HFFc6 (cell line): ENCODE results near the gene SELENOV. TPM values are rescaled to one million over a fixed set of nuclear protein-coding genes. Genes with fewer than 3 reads are reported as not detected.

Source experiments
- DNase-seq: peaks from one replicate; pipeline ENCODE4 v3.0.0-alpha.2; 2018
- H3K27ac Mint-ChIP-seq: 2 replicates; pipeline ENCODE4 v1.8.0; 2020; ENCODE audit warnings: mild to moderate bottlenecking, mixed read lengths
- H3K27me3 Mint-ChIP-seq: 2 replicates; pipeline ENCODE4 v1.8.0; 2021; ENCODE audit warnings: mild to moderate bottlenecking, moderate library complexity, mixed read lengths; ENCODE audit not compliant: insufficient read depth
- H3K36me3 Mint-ChIP-seq: 2 replicates; pipeline ENCODE4 v1.8.0; 2021; ENCODE audit warnings: low read depth, mixed read lengths
- H3K4me1 Mint-ChIP-seq: 2 replicates; pipeline ENCODE4 v1.8.0; 2020; ENCODE audit warnings: low read depth, mixed read lengths
- H3K4me3 Mint-ChIP-seq: 2 replicates; pipeline ENCODE4 v1.8.0; 2020; ENCODE audit warnings: mild to moderate bottlenecking, moderate library complexity, mixed read lengths
- H3K9me3 Mint-ChIP-seq: 2 replicates; pipeline ENCODE4 v1.8.0; 2020; ENCODE audit warnings: mild to moderate bottlenecking, mixed read lengths
- CTCF ChIP-seq: fragments of 200-600 bp; sonication (generic); IDR thresholded peaks from 2 replicates; pipeline ENCODE4 v1.5.0; 2021; ENCODE audit warnings: antibody characterized with exemption, mild to moderate bottlenecking
- total RNA-seq, 6 experiments: library from RNA; stranded (reverse); fragmentation: NEBNext Ultra II Directional; extraction: Animal tissue kit (Norgen Biotek cat#: 25700); gene quantifications; 2 replicates in 1 of 6; 3 replicates in 5 of 6; pipeline ENCODE4 v1.2.3, GENCODE V29; 2021

Gene SELENOV
- total RNA-seq, 6 experiments from 2014 or later: not detected

- DNase-seq: no peak
Observed at GRCh38 chr19:39497701-39497995, 17.3 kb upstream of the SELENOV start.

GRCh38 chr19:39497996-39498797, 16.7 kb upstream of the SELENOV start:
- peak overlapping the region; percentile 77 for H3K4me3 Mint-ChIP-seq
- peak; percentile 65; the same call in 1 of the 2 replicates for TF ChIP-seq CTCF
- DNase-seq: peak; percentile 40
- H3K27ac Mint-ChIP-seq: peak overlapping the region; percentile 9; the same call in 1 of the 2 replicates
- no peaks in the 10 kb centered on the region for H3K9me3 Mint-ChIP-seq
- H3K27me3 Mint-ChIP-seq: peaks cover 36% of the 10 kb centered on the region
- H3K36me3 Mint-ChIP-seq: no peaks in the 10 kb centered on the region
- peaks cover 22% of the 10 kb centered on the region for H3K4me1 Mint-ChIP-seq

More at GRCh38 chr19:39497701-39497995, 17.3 kb upstream of the SELENOV start:
- Mint-ChIP-seq H3K27me3 (peaks cover 36% of the 10 kb centered on the region), H3K4me3 (peak overlapping the region; percentile 77; the same call in 1 of the 2 replicates), H3K27ac (no peak overlapping the region), H3K4me1 (peaks cover 28% of the 10 kb centered on the region), H3K9me3 (no peaks in the 10 kb centered on the region), H3K36me3 (peaks cover 4% of the 10 kb centered on the region; the same call in 1 of the 2 replicates)
- no peak; the same call in 1 of the 2 replicates for TF ChIP-seq CTCF

GRCh38 chr19:39498798-39499642, 15.9 kb upstream of the SELENOV start, which contains the start of gene DLL3:
TSS of gene DLL3 (plus strand) at chr19:39498947. CDS start at chr19:39498975, 28 bp downstream.
- Mint-ChIP-seq H3K27ac (peak within 1 kb of the TSS; percentile 9; the same call in 1 of the 2 replicates), H3K36me3 (no peaks in the 10 kb centered on the region), H3K9me3 (no peaks in the 10 kb centered on the region), H3K4me1 (peaks cover 18% of the 10 kb centered on the region), H3K4me3 (peak within 1 kb of the TSS; percentile 77), H3K27me3 (peaks cover 42% of the 10 kb centered on the region)
- no peak for DNase-seq
- no peak for TF ChIP-seq CTCF

GRCh38 chr19:39499932-39500331, 15.0 kb upstream of the SELENOV start:
- peaks cover 50% of the 10 kb centered on the region for H3K27me3 Mint-ChIP-seq
- no peak for TF ChIP-seq CTCF
- peaks cover 18% of the 10 kb centered on the region for H3K4me1 Mint-ChIP-seq
- no peak overlapping the region for H3K27ac Mint-ChIP-seq
- H3K36me3 Mint-ChIP-seq: no peaks in the 10 kb centered on the region
- DNase-seq: no peak
- no peak overlapping the region for H3K4me3 Mint-ChIP-seq
- H3K9me3 Mint-ChIP-seq: no peaks in the 10 kb centered on the region

GRCh38 chr19:39500543-39500942, 14.4 kb upstream of the SELENOV start:
- H3K27ac Mint-ChIP-seq: no peak overlapping the region
- DNase-seq: no peak
- H3K27me3 Mint-ChIP-seq: peaks cover 47% of the 10 kb centered on the region
- H3K4me1 Mint-ChIP-seq: peaks cover 18% of the 10 kb centered on the region
- H3K9me3 Mint-ChIP-seq: no peaks in the 10 kb centered on the region
- H3K4me3 Mint-ChIP-seq: no peak overlapping the region
- no peak for TF ChIP-seq CTCF
- H3K36me3 Mint-ChIP-seq: no peaks in the 10 kb centered on the region
